ENCODE data around the gene HIPK2. TPM values are rescaled to one million over a fixed set of nuclear protein-coding genes. Genes with fewer than 3 reads are reported as not detected.

HIPK2 gene
- total RNA-seq, 1 donor, result 12.7 TPM

DNA sequence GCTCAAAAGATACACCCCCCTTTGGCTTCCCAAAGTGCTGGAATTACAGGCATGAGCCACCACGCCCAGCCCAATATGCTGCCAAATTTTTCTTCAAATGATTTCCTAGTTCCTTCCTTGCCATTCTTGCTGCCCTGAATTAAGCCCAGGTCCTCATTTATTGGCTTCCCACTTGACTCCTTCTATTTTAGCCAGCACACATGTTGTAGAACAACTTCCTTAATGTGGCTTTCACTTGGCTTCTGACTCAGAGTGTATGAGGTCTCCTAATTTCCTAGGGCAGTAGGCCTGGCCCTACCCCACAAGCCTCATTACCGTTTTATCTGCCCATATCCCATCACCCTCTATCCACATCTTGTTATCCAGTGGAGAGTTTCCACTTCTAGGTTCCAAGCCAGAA is 21.8 kb upstream of the HIPK2 start:
- TF ChIP-seq, protein P1, sequence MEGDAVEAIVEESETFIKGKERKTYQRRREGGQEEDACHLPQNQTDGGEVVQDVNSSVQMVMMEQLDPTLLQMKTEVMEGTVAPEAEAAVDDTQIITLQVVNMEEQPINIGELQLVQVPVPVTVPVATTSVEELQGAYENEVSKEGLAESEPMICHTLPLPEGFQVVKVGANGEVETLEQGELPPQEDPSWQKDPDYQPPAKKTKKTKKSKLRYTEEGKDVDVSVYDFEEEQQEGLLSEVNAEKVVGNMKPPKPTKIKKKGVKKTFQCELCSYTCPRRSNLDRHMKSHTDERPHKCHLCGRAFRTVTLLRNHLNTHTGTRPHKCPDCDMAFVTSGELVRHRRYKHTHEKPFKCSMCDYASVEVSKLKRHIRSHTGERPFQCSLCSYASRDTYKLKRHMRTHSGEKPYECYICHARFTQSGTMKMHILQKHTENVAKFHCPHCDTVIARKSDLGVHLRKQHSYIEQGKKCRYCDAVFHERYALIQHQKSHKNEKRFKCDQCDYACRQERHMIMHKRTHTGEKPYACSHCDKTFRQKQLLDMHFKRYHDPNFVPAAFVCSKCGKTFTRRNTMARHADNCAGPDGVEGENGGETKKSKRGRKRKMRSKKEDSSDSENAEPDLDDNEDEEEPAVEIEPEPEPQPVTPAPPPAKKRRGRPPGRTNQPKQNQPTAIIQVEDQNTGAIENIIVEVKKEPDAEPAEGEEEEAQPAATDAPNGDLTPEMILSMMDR (IDR thresholded peaks at IDR 0.05; ENCODE audit: extremely low read depth, low read depth, low read length), result no peak
- Histone ChIP-seq H3K79me2 (ENCODE audit: insufficient read depth, low read length) (no peaks in the 10 kb centered on the region), H3K27ac (ENCODE audit: low read depth, low read length) (no peak overlapping the region), H3K4me3 (ENCODE audit: insufficient read depth, low read length) (no peak overlapping the region), H3K4me2 (ENCODE audit: insufficient read depth, low read length) (no peak overlapping the region), H3K4me1 (ENCODE audit: insufficient read depth, low read length) (no peaks in the 10 kb centered on the region), H3K27me3 (ENCODE audit: insufficient read depth, low read length) (no peaks in the 10 kb centered on the region), H4K20me1 (ENCODE audit: insufficient read depth, low read length) (no peaks in the 10 kb centered on the region), H3K36me3 (ENCODE audit: insufficient read depth, low read length) (no peaks in the 10 kb centered on the region), H2AFZ (ENCODE audit: low read length) (no peak overlapping the region), H3K9me3 (ENCODE audit: low read depth, low read length) (no peaks in the 10 kb centered on the region)
- no peak for DNase-seq (ENCODE audit: insufficient read length, low spot score, missing footprints)

DNA sequence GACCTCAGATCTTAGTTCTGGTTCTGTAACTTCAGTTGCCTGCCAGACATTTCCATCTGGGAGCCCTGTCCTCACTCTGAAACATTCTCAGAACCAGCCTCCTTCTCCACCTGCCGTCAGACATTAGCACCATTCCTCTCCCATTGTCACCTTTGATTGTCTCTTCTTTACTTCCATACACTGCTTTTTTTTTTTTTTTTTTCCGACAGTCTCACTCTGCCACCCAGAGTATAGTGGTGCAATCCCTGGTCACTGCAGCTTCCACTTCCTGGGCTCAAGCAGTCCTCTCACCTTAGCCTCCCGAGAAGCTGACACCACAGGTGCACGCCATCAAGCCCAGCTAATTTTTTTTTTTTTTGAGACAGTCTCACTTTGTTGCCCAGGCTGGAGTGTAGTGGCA is 21.1 kb upstream of the HIPK2 start:
- Histone ChIP-seq H3K9me3 (ENCODE audit: low read depth, low read length) (no peaks in the 10 kb centered on the region), H3K4me2 (ENCODE audit: insufficient read depth, low read length) (no peak overlapping the region), H4K20me1 (ENCODE audit: insufficient read depth, low read length) (no peaks in the 10 kb centered on the region), H3K79me2 (ENCODE audit: insufficient read depth, low read length) (no peaks in the 10 kb centered on the region), H2AFZ (ENCODE audit: low read length) (no peak overlapping the region), H3K27ac (ENCODE audit: low read depth, low read length) (no peak overlapping the region), H3K4me1 (ENCODE audit: insufficient read depth, low read length) (no peaks in the 10 kb centered on the region), H3K4me3 (ENCODE audit: insufficient read depth, low read length) (no peak overlapping the region), H3K27me3 (ENCODE audit: insufficient read depth, low read length) (no peaks in the 10 kb centered on the region), H3K36me3 (ENCODE audit: insufficient read depth, low read length) (no peaks in the 10 kb centered on the region)
- no peak for DNase-seq (ENCODE audit: insufficient read length, low spot score, missing footprints)
- TF ChIP-seq, protein P1 (IDR thresholded peaks at IDR 0.05; ENCODE audit: extremely low read depth, low read depth, low read length), result no peak

DNA sequence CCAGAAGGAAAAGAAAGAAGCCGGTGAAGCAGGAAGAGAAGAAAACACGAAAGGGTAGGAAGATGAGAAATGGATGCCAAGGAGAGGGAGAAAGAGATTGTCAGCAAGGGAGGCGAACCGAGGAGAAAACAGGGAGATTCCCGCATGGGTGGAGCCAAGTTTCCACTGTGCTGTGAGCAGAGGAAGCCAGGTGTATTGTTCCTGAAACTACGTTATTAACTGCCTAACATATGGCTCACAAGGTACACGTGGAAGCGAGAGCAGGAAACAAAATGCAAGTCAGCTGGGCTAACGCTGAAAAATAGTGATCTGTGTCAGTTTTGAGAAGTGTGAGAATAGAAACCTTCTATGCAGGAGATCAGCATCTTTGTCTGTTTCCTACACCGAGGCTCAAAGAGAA is 20.4 kb upstream of the HIPK2 start:
- H3K4me3 ChIP-seq (ENCODE audit: insufficient read depth, low read length), result no peak overlapping the region
- no peaks in the 10 kb centered on the region for H3K79me2 ChIP-seq (ENCODE audit: insufficient read depth, low read length)
- H2AFZ ChIP-seq (ENCODE audit: low read length), result no peak overlapping the region
- H4K20me1 ChIP-seq (ENCODE audit: insufficient read depth, low read length), result no peaks in the 10 kb centered on the region
- TF ChIP-seq, protein P1 (IDR thresholded peaks at IDR 0.05; ENCODE audit: extremely low read depth, low read depth, low read length), result no peak
- no peaks in the 10 kb centered on the region for H3K36me3 ChIP-seq (ENCODE audit: insufficient read depth, low read length)
- H3K27me3 ChIP-seq (ENCODE audit: insufficient read depth, low read length), result no peaks in the 10 kb centered on the region
- no peak overlapping the region for H3K4me2 ChIP-seq (ENCODE audit: insufficient read depth, low read length)
- H3K4me1 ChIP-seq (ENCODE audit: insufficient read depth, low read length), result no peaks in the 10 kb centered on the region
- no peak for DNase-seq (ENCODE audit: insufficient read length, low spot score, missing footprints)
- H3K9me3 ChIP-seq (ENCODE audit: low read depth, low read length), result no peaks in the 10 kb centered on the region
- H3K27ac ChIP-seq (ENCODE audit: low read depth, low read length), result no peak overlapping the region

DNA sequence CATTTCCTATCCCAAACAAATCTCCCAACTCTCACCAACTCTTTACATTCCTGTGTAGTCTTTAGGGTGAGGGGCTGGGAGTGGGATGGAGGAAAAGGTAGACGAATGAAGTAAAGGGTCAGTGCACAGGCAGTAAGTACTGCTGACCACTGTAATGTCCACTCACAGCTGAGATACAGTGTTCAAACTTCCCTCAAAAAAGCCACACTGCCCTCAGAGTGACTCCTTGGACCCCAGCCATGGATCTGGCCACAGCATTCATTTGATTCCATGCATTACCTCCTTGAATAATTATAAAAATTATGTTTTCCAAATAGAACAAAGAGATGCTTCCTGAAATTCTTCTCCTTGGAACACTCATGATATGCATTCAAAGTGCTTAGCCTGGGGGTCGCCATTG is 19.8 kb upstream of the HIPK2 start:
- no peak for DNase-seq (ENCODE audit: insufficient read length, low spot score, missing footprints)
- Histone ChIP-seq H3K4me2 (ENCODE audit: insufficient read depth, low read length) (no peak overlapping the region), H3K36me3 (ENCODE audit: insufficient read depth, low read length) (no peaks in the 10 kb centered on the region), H2AFZ (ENCODE audit: low read length) (peak overlapping the region; percentile 44), H3K27me3 (ENCODE audit: insufficient read depth, low read length) (no peaks in the 10 kb centered on the region), H3K4me3 (ENCODE audit: insufficient read depth, low read length) (no peak overlapping the region), H3K9me3 (ENCODE audit: low read depth, low read length) (no peaks in the 10 kb centered on the region), H4K20me1 (ENCODE audit: insufficient read depth, low read length) (no peaks in the 10 kb centered on the region), H3K27ac (ENCODE audit: low read depth, low read length) (no peak overlapping the region), H3K79me2 (ENCODE audit: insufficient read depth, low read length) (no peaks in the 10 kb centered on the region), H3K4me1 (ENCODE audit: insufficient read depth, low read length) (no peaks in the 10 kb centered on the region)
- TF ChIP-seq, protein P1 (IDR thresholded peaks at IDR 0.05; ENCODE audit: extremely low read depth, low read depth, low read length), result no peak
